Measurements from ENCODE around the gene MAP4K1. TPM values are rescaled to one million over a fixed set of nuclear protein-coding genes. Genes with fewer than 3 reads are reported as not detected.

Gene MAP4K1
- total RNA-seq, 1 donor from 2014 or later = 3.1 TPM

- TF ChIP-seq CTCF (conservative IDR thresholded peaks at IDR 0.05; ENCODE audit: low read depth, low read length) = no peak
- no peak for DNase-seq (ENCODE audit: low read depth)
Measured at GRCh38 chr19:38569368-38569983, 48.3 kb downstream of the MAP4K1 start.

GRCh38 chr19:38565691-38566105 lies 52.1 kb downstream of the MAP4K1 start:
- no peak overlapping the region for H3K4me3 ChIP-seq (ENCODE audit: low read depth, low read length)
- no peak for DNase-seq (ENCODE audit: low read depth)
- no peak for TF ChIP-seq CTCF (conservative IDR thresholded peaks at IDR 0.05; ENCODE audit: low read depth, low read length)

More at GRCh38 chr19:38569368-38569983, 48.3 kb downstream of the MAP4K1 start:
- no peak overlapping the region for H3K4me3 ChIP-seq (ENCODE audit: low read depth, low read length)

- no peak overlapping the region for H3K4me3 ChIP-seq (ENCODE audit: low read depth, low read length)
- no peak for DNase-seq (ENCODE audit: low read depth)
- no peak for TF ChIP-seq CTCF (conservative IDR thresholded peaks at IDR 0.05; ENCODE audit: low read depth, low read length)
Measured at GRCh38 chr19:38564981-38565690, 52.6 kb downstream of the MAP4K1 start.

GRCh38 chr19:38563475-38563874 lies 54.3 kb downstream of the MAP4K1 start:
- DNase-seq (ENCODE audit: low read depth) = no peak

GRCh38 chr19:38562096-38562495 lies 55.7 kb downstream of the MAP4K1 start:
- TF ChIP-seq CTCF (conservative IDR thresholded peaks at IDR 0.05; ENCODE audit: low read depth, low read length) = no peak
- no peak overlapping the region for H3K4me3 ChIP-seq (ENCODE audit: low read depth, low read length)
- no peak for DNase-seq (ENCODE audit: low read depth)

More at GRCh38 chr19:38563475-38563874, 54.3 kb downstream of the MAP4K1 start:
- no peak overlapping the region for H3K4me3 ChIP-seq (ENCODE audit: low read depth, low read length)
- TF ChIP-seq CTCF (conservative IDR thresholded peaks at IDR 0.05; ENCODE audit: low read depth, low read length) = no peak

GRCh38 chr19:38561658-38562057 lies 56.1 kb downstream of the MAP4K1 start:
- TF ChIP-seq CTCF (conservative IDR thresholded peaks at IDR 0.05; ENCODE audit: low read depth, low read length) = no peak

More at GRCh38 chr19:38561658-38562057, 56.1 kb downstream of the MAP4K1 start:
- no peak overlapping the region for H3K4me3 ChIP-seq (ENCODE audit: low read depth, low read length)
- no peak for DNase-seq (ENCODE audit: low read depth)
